Trophoblast cell (in vitro differentiated cells and primary cell): ENCODE measurements around the gene NKAIN4.

Experiments used
- DNase-seq, 2 donors: peaks; one replicate each; pipeline ENCODE4 v3.0.0-alpha.2; 2016
- H2AFZ ChIP-seq: 2 replicates; pipeline ENCODE4 v1.6.1; 2013; ENCODE audit warnings: low read length, moderate library complexity, mild to moderate bottlenecking; ENCODE audit not compliant: insufficient read depth, poor library complexity
- H2AK5ac ChIP-seq: 2 replicates; pipeline ENCODE4 v1.6.1; 2013; ENCODE audit warnings: mild to moderate bottlenecking, low read length
- H2BK120ac ChIP-seq: 2 replicates; pipeline ENCODE4 v1.6.1; 2013; ENCODE audit warnings: low read length, mild to moderate bottlenecking, moderate library complexity; ENCODE audit not compliant: insufficient read depth, poor library complexity
- H2BK12ac ChIP-seq: 2 replicates; pipeline ENCODE4 v1.6.1; 2013; ENCODE audit warnings: mild to moderate bottlenecking, low read length, moderate library complexity
- H2BK5ac ChIP-seq: 2 replicates; pipeline ENCODE4 v1.6.1; 2013; ENCODE audit warnings: low read length, low read depth, moderate library complexity, mild to moderate bottlenecking; ENCODE audit not compliant: poor library complexity
- H3K14ac ChIP-seq: 2 replicates; pipeline ENCODE4 v1.6.1; 2013; ENCODE audit warnings: mild to moderate bottlenecking, low read length
- H3K18ac ChIP-seq: 2 replicates; pipeline ENCODE4 v1.6.1; 2013; ENCODE audit warnings: mild to moderate bottlenecking, low read length
- H3K23ac ChIP-seq: 2 replicates; pipeline ENCODE4 v1.6.1; 2013; ENCODE audit warnings: low read length
- H3K27ac ChIP-seq: 2 replicates; pipeline ENCODE4 v1.5.1; 2013; ENCODE audit warnings: low read depth, mild to moderate bottlenecking, inconsistent platforms, low read length, moderate library complexity
- H3K27me3 ChIP-seq: 2 replicates; pipeline ENCODE4 v1.6.1; 2013; ENCODE audit warnings: inconsistent platforms, mild to moderate bottlenecking, low read length, moderate library complexity; ENCODE audit not compliant: insufficient read depth
- H3K36me3 ChIP-seq, 2 experiments: 1 replicate in 1 of 2; 2 replicates in 1 of 2; pipeline ENCODE4 v1.6.1; 2013; ENCODE audit warnings: low read length in 2 of 2, mild to moderate bottlenecking in 2 of 2, moderate library complexity in 1 of 2; ENCODE audit not compliant: insufficient read depth in 2 of 2, control insufficient read depth in 1 of 2
- H3K4ac ChIP-seq: 2 replicates; pipeline ENCODE4 v1.6.1; 2013; ENCODE audit warnings: low read depth, mild to moderate bottlenecking, low read length, moderate library complexity
- H3K4me1 ChIP-seq, 2 experiments: 1 replicate in 1 of 2; 2 replicates in 1 of 2; pipeline ENCODE4 v1.6.1; 2013; ENCODE audit warnings: low read length in 2 of 2, mild to moderate bottlenecking in 2 of 2, moderate library complexity in 1 of 2; ENCODE audit not compliant: insufficient read depth in 2 of 2, control insufficient read depth in 1 of 2
- H3K4me2 ChIP-seq: 2 replicates; pipeline ENCODE4 v1.6.1; 2013; ENCODE audit warnings: inconsistent platforms, mild to moderate bottlenecking, low read length, moderate library complexity
- H3K4me3 ChIP-seq: 2 replicates; pipeline ENCODE4 v1.5.1; 2013; ENCODE audit warnings: mild to moderate bottlenecking, low read depth, low read length, inconsistent platforms
- H3K79me1 ChIP-seq: one replicate; pipeline ENCODE4 v1.6.1; 2013; ENCODE audit warnings: low read length
- H3K79me2 ChIP-seq: 2 replicates; pipeline ENCODE4 v1.6.1; 2013; ENCODE audit warnings: low read length, mild to moderate bottlenecking; ENCODE audit not compliant: control insufficient read depth, insufficient read depth, poor library complexity
- H3K9ac ChIP-seq: 2 replicates; pipeline ENCODE4 v1.6.1; 2013; ENCODE audit warnings: mild to moderate bottlenecking, low read length
- H3K9me3 ChIP-seq: 2 replicates; pipeline ENCODE4 v1.6.1; 2013; ENCODE audit warnings: low read depth, mild to moderate bottlenecking, control low read depth, inconsistent platforms, low read length; ENCODE audit not compliant: insufficient read depth
- H4K12ac ChIP-seq: 2 replicates; pipeline ENCODE4 v1.6.1; 2013; ENCODE audit warnings: low read depth, mild to moderate bottlenecking, low read length, moderate library complexity
- H4K8ac ChIP-seq: 2 replicates; pipeline ENCODE4 v1.6.1; 2013; ENCODE audit warnings: low read depth, mild to moderate bottlenecking, low read length, moderate library complexity
- H4K91ac ChIP-seq: one replicate; pipeline ENCODE4 v1.6.1; 2013; ENCODE audit warnings: low read depth, mild to moderate bottlenecking, low read length, moderate library complexity
- WGBS: extraction: QIAGEN DNeasy Blood & Tissue Kit; methylation state at CpG from one replicate; pipeline ENCODE4 v1.1.7; 2013; ENCODE audit warnings: missing lambda C conversion rate; ENCODE audit not compliant: insufficient read length, insufficient coverage; ENCODE audit errors: extremely low coverage; 5-methylcytosine and 5-hydroxymethylcytosine counted together

NKAIN4 gene

GRCh38 chr20:63214514-63214913, 39.7 kb downstream of the NKAIN4 start:
- peak overlapping the region; percentile 93 for H3K14ac ChIP-seq
- peak overlapping the region; percentile 72 for H4K8ac ChIP-seq
- no peak overlapping the region for H3K4me3 ChIP-seq
- no peak overlapping the region for H3K23ac ChIP-seq
- H3K27me3 ChIP-seq = no peaks in the 10 kb centered on the region
- peak overlapping the region; percentile 96 for H2BK5ac ChIP-seq
- no peak overlapping the region for H2AK5ac ChIP-seq
- peak overlapping the region; percentile 85 for H3K27ac ChIP-seq
- H3K4me2 ChIP-seq = peak overlapping the region; percentile 82
- peak overlapping the region; percentile 98 for H4K91ac ChIP-seq
- H3K36me3 ChIP-seq = peaks cover 34 to 42% of the 10 kb centered on the region in 2 experiments
- H3K9me3 ChIP-seq = no peaks in the 10 kb centered on the region
- WGBS = no CpG with 5 or more reads among the region's 6 CpGs
- H3K9ac ChIP-seq = peak overlapping the region; percentile 90
- no peak overlapping the region for H4K12ac ChIP-seq
- peaks cover 21% of the 10 kb centered on the region for H3K79me1 ChIP-seq
- no peak overlapping the region for H2BK12ac ChIP-seq
- no peak overlapping the region for H2AFZ ChIP-seq
- peaks cover 44% of the 10 kb centered on the region for H3K79me2 ChIP-seq
- H3K4me1 ChIP-seq = peaks cover 25 to 36% of the 10 kb centered on the region in 2 experiments
- peak overlapping the region; percentile 61 for H3K4ac ChIP-seq
- peak; percentile 50 to 81 for DNase-seq
- no peak overlapping the region for H2BK120ac ChIP-seq
- no peak overlapping the region for H3K18ac ChIP-seq

- Histone ChIP-seq H3K4me2 (peak overlapping the region; percentile 48), H3K23ac (no peak overlapping the region), H3K27me3 (no peaks in the 10 kb centered on the region), H3K9ac (no peak overlapping the region), H4K12ac (no peak overlapping the region), H2AK5ac (no peak overlapping the region), H2BK12ac (no peak overlapping the region), H3K4ac (peak overlapping the region; percentile 66), H3K36me3 (peaks cover 45 to 55% of the 10 kb centered on the region in 2 experiments), H4K8ac (no peak overlapping the region), H3K4me1 (peaks cover 25 to 36% of the 10 kb centered on the region in 2 experiments), H4K91ac (no peak overlapping the region), H2AFZ (no peak overlapping the region), H3K79me1 (peaks cover 21% of the 10 kb centered on the region), H3K14ac (no peak overlapping the region), H3K18ac (no peak overlapping the region), H3K79me2 (peaks cover 49% of the 10 kb centered on the region), H3K4me3 (no peak overlapping the region), H2BK120ac (no peak overlapping the region), H2BK5ac (no peak overlapping the region), H3K9me3 (no peaks in the 10 kb centered on the region), H3K27ac (no peak overlapping the region)
- no CpG with 5 or more reads among the region's 5 CpGs for WGBS
- DNase-seq = no peak
Measured at GRCh38 chr20:63212792-63213191, 41.5 kb downstream of the NKAIN4 start.

GRCh38 chr20:63212393-63212730, 41.9 kb downstream of the NKAIN4 start:
- Histone ChIP-seq H3K27me3 (no peaks in the 10 kb centered on the region), H2BK5ac (no peak overlapping the region), H3K9me3 (no peaks in the 10 kb centered on the region), H2BK12ac (no peak overlapping the region), H3K14ac (no peak overlapping the region), H3K79me2 (peaks cover 51% of the 10 kb centered on the region), H2BK120ac (no peak overlapping the region), H3K27ac (no peak overlapping the region), H4K8ac (no peak overlapping the region), H3K18ac (no peak overlapping the region), H4K91ac (no peak overlapping the region), H3K4me2 (peak overlapping the region; percentile 48), H3K36me3 (peaks cover 49 to 59% of the 10 kb centered on the region in 2 experiments), H3K4ac (peak overlapping the region; percentile 66), H3K79me1 (peaks cover 21% of the 10 kb centered on the region), H3K4me1 (peaks cover 25 to 36% of the 10 kb centered on the region in 2 experiments), H4K12ac (no peak overlapping the region), H2AK5ac (no peak overlapping the region), H3K9ac (no peak overlapping the region), H2AFZ (no peak overlapping the region), H3K4me3 (no peak overlapping the region), H3K23ac (no peak overlapping the region)
- no CpG with 5 or more reads among the region's 5 CpGs for WGBS
- DNase-seq = no peak

GRCh38 chr20:63210011-63210605, 44.2 kb downstream of the NKAIN4 start:
- Histone ChIP-seq H3K4ac (peak overlapping the region; percentile 9), H3K4me2 (no peak overlapping the region), H2BK5ac (no peak overlapping the region), H3K79me1 (peaks cover 10% of the 10 kb centered on the region), H3K9ac (no peak overlapping the region), H3K14ac (no peak overlapping the region), H3K4me3 (no peak overlapping the region), H3K36me3 (peaks cover 67 to 76% of the 10 kb centered on the region in 2 experiments), H3K23ac (no peak overlapping the region), H3K9me3 (no peaks in the 10 kb centered on the region), H3K4me1 (peaks cover 18 to 25% of the 10 kb centered on the region in 2 experiments), H3K27me3 (no peaks in the 10 kb centered on the region), H3K27ac (no peak overlapping the region), H4K91ac (no peak overlapping the region), H2AK5ac (no peak overlapping the region), H3K18ac (no peak overlapping the region), H4K12ac (no peak overlapping the region), H2AFZ (no peak overlapping the region), H2BK12ac (no peak overlapping the region), H4K8ac (no peak overlapping the region), H2BK120ac (no peak overlapping the region), H3K79me2 (peaks cover 56% of the 10 kb centered on the region)
- no peak for DNase-seq
- no CpG with 5 or more reads among the region's 11 CpGs for WGBS
